ENCODE data around the gene GSE1. TPM values are rescaled to one million over a fixed set of nuclear protein-coding genes. Genes with fewer than 3 reads are reported as not detected.
A peak's percentile ranks its signal among the peaks of the same experiment; 100 is the strongest.

GSE1 gene
- total RNA-seq, 1 experiment from 2014 or later = 90.2 TPM

GRCh38 chr16:85689950-85690320 is 76.8 kb downstream of the GSE1 start:
- CTCF ChIA-PET = no interaction called here
- H2AFZ ChIP-seq (ENCODE audit: low read depth, low read length, poor library complexity, severe bottlenecking) = no peak overlapping the region
- POLR2A ChIA-PET = interaction anchor here (1.0 kb wide), 1 partner anchor 11 kb away, joined by 3 read pairs; no protein-coding TSS in a partner anchor
- no peak for ATAC-seq
- no peak overlapping the region for H3K27ac ChIP-seq (ENCODE audit: low read depth, low read length)
- peaks cover 5 to 9% of the 10 kb centered on the region in 2 experiments; a peak in 1 of 4 replicates for H3K36me3 ChIP-seq (ENCODE audit: control insufficient read depth in 1 of 2, insufficient read depth in 2 of 2, low read length in 2 of 2)
- RAD21 ChIA-PET (ENCODE audit: low non-redundant PET in 1 of 2, low total read pairs in 2 of 2, uncharacterized antibody in 2 of 2, unreplicated experiment in 2 of 2) = interaction anchor here in 1 of 2 experiments (0.6 kb wide), 1 partner anchor 959 kb away, joined by 4 read pairs; no protein-coding TSS in a partner anchor
- no peak overlapping the region for H3K4me3 ChIP-seq (replicated peaks in 1 of 2; ENCODE audit: low read depth in 1 of 2, low read length in 2 of 2)
- no TSS peak for BruUV-seq (replicated peaks)
- intact Hi-C loops (cut with micrococcal nuclease) = loop anchor here (2.0 kb wide), 1 partner anchor 75 kb away; no protein-coding TSS in a partner anchor
- H3K9me3 ChIP-seq (ENCODE audit: control insufficient read depth in 1 of 2, insufficient read depth in 1 of 2, low read depth in 1 of 2, low read length in 2 of 2) = no peaks in the 10 kb centered on the region
- DNase-seq (ENCODE audit: low read depth, low spot score) = no peak
- H4K20me1 ChIP-seq (ENCODE audit: insufficient read depth) = no peaks in the 10 kb centered on the region; the same call in 1 of the 2 replicates
- peak overlapping the region; percentile 82 for H3K4me2 ChIP-seq (ENCODE audit: low read length)
- TF ChIP-seq ELF1 (IDR thresholded peaks at IDR 0.05; ENCODE audit: borderline replicate concordance, low read depth) = no peak
- TF ChIP-seq EZH2 (IDR thresholded peaks at IDR 0.05) = no peak
- TF ChIP-seq TCF7L2 (IDR thresholded peaks at IDR 0.05; ENCODE audit: borderline replicate concordance, extremely low read depth, insufficient read depth, insufficient read length) = no peak
- no peak for TF ChIP-seq YY1 (IDR thresholded peaks at IDR 0.05; ENCODE audit: extremely low read depth, insufficient replicate concordance, low read depth, low read length)
- no peak for TF ChIP-seq POLR2A (IDR thresholded peaks at IDR 0.05; ENCODE audit: borderline replicate concordance, extremely low read depth, insufficient read depth, insufficient read length)
- TF ChIP-seq, protein P1, sequence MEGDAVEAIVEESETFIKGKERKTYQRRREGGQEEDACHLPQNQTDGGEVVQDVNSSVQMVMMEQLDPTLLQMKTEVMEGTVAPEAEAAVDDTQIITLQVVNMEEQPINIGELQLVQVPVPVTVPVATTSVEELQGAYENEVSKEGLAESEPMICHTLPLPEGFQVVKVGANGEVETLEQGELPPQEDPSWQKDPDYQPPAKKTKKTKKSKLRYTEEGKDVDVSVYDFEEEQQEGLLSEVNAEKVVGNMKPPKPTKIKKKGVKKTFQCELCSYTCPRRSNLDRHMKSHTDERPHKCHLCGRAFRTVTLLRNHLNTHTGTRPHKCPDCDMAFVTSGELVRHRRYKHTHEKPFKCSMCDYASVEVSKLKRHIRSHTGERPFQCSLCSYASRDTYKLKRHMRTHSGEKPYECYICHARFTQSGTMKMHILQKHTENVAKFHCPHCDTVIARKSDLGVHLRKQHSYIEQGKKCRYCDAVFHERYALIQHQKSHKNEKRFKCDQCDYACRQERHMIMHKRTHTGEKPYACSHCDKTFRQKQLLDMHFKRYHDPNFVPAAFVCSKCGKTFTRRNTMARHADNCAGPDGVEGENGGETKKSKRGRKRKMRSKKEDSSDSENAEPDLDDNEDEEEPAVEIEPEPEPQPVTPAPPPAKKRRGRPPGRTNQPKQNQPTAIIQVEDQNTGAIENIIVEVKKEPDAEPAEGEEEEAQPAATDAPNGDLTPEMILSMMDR (IDR thresholded peaks at IDR 0.05 in 2 of 3, conservative IDR thresholded peaks at IDR 0.05 in 1 of 3; ENCODE audit: borderline replicate concordance in 1 of 3, insufficient read depth in 1 of 3, low read depth in 2 of 3, low read length in 2 of 3) = no peak
- no peak for TF ChIP-seq SIN3A (IDR thresholded peaks at IDR 0.05; ENCODE audit: low read depth)
- no peak for TF ChIP-seq FOSL1 (IDR thresholded peaks at IDR 0.05; ENCODE audit: low read depth)
- no peak for TF ChIP-seq CEBPB (IDR thresholded peaks at IDR 0.05; ENCODE audit: low read depth)
- no peaks in the 10 kb centered on the region for H3K9me2 ChIP-seq (ENCODE audit: insufficient read depth)
- no peaks in the 10 kb centered on the region for H3K27me3 ChIP-seq (ENCODE audit: insufficient read depth, low read length)
- H3K4me1 ChIP-seq (ENCODE audit: control insufficient read depth in 1 of 2, insufficient read depth in 2 of 2, low read length in 2 of 2) = peaks cover 14 to 24% of the 10 kb centered on the region in 2 experiments
- peaks cover 36% of the 10 kb centered on the region for H3K79me2 ChIP-seq (ENCODE audit: insufficient read depth, low read length)
- no peak overlapping the region for H3K9ac ChIP-seq (ENCODE audit: low read length)
